Esophagus (tissue), 2 donors: ENCODE results near the gene SLC38A7. TPM values are rescaled to one million over a fixed set of nuclear protein-coding genes. Genes with fewer than 3 reads are reported as not detected.
A peak's percentile ranks its signal among the peaks of the same experiment; 100 is the strongest.

Experiments
- H3K27ac ChIP-seq, 2 donors: one replicate each; pipeline ENCODE4 v1.5.1; 2013; ENCODE audit warnings: low read depth in 2 of 2, mild to moderate bottlenecking in 2 of 2, inconsistent platforms in 1 of 2, low read length in 1 of 2, moderate library complexity in 1 of 2
- H3K27me3 ChIP-seq, 2 donors: one replicate each; pipeline ENCODE4 v1.6.1; 2013; ENCODE audit warnings: low read length in 2 of 2, control low read depth in 1 of 2, mild to moderate bottlenecking in 1 of 2; ENCODE audit not compliant: insufficient read depth in 2 of 2, control insufficient read depth in 1 of 2
- H3K36me3 ChIP-seq, 2 donors: one replicate each; pipeline ENCODE4 v1.6.1; 2013; ENCODE audit warnings: low read length in 1 of 2; ENCODE audit not compliant: control insufficient read depth in 2 of 2, insufficient read depth in 2 of 2
- H3K4me1 ChIP-seq, 2 donors: one replicate each; pipeline ENCODE4 v1.6.1; 2013; ENCODE audit warnings: low read length in 1 of 2; ENCODE audit not compliant: control insufficient read depth in 2 of 2, insufficient read depth in 2 of 2
- H3K4me3 ChIP-seq, 2 donors: one replicate each; pipeline ENCODE4 v1.5.1; 2013; ENCODE audit warnings: low read length in 2 of 2, mild to moderate bottlenecking in 2 of 2, low read depth in 1 of 2, moderate library complexity in 1 of 2
- H3K9me3 ChIP-seq, 2 donors: one replicate each; pipeline ENCODE4 v1.6.1; 2013; ENCODE audit warnings: mild to moderate bottlenecking in 2 of 2, low read depth in 1 of 2, low read length in 1 of 2, moderate library complexity in 1 of 2; ENCODE audit not compliant: control insufficient read depth in 2 of 2, insufficient read depth in 1 of 2
- WGBS, 2 donors: extraction: QIAGEN DNeasy Blood & Tissue Kit; methylation state at CpG; one replicate each; pipeline ENCODE4 v1.1.7; 2013; 5-methylcytosine and 5-hydroxymethylcytosine counted together
- polyA plus RNA-seq, 2 donors: library from polyadenylated mRNA; stranded (reverse); fragments of 200-250 nt; gene quantifications; one replicate each; pipeline ENCODE4 v1.2.3, GENCODE V29; 2013
- donor health status: healthy with polysubstance abuse.
- donor health status: Bipolar disorder and iron deficiency.

Gene SLC38A7
- polyA plus RNA-seq, 2 donors = 4.8 to 7.2 TPM

DNA sequence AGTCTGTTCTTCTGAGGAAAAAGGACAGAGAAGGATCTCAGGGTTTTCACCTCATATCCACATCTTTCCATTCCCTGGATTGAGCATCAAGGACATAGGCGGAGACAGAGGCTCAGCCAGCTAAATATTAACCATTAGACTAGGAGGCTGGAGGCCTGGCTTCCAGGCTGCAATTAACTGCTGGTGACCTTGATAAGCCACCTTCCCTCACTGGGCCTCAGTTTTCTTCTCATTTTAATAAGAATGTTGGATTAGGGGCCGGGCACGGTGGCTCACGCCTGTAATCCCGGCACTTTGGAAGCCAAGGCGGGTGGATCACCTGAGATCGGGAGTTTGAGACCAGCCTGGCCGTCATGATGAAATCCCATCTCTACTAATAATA is 29.4 kb downstream of the SLC38A7 start:
- Histone ChIP-seq H3K27me3 (no peaks in the 10 kb centered on the region), H3K36me3 (no peaks in the 10 kb centered on the region), H3K27ac (no peak overlapping the region), H3K4me1 (peaks cover 0 to 4% of the 10 kb centered on the region in 2 donors), H3K4me3 (no peak overlapping the region), H3K9me3 (no peaks in the 10 kb centered on the region)
- 78 to 90% methylated on average over 8 of the region's 8 CpGs for WGBS, 2 donors

- Histone ChIP-seq H3K4me1 (peaks cover 0 to 4% of the 10 kb centered on the region in 2 donors), H3K36me3 (no peaks in the 10 kb centered on the region), H3K4me3 (no peak overlapping the region), H3K27me3 (no peaks in the 10 kb centered on the region), H3K9me3 (no peaks in the 10 kb centered on the region), H3K27ac (no peak overlapping the region)
- WGBS, 2 donors = 77 to 82% methylated on average over 7 of the region's 7 CpGs
These were observed 29.9 kb downstream of the SLC38A7 start for GRCh38 chr16:58654560-58655214.

- Histone ChIP-seq H3K27ac (peak overlapping the region; percentile 1 to 64), H3K27me3 (no peaks in the 10 kb centered on the region), H3K36me3 (no peaks in the 10 kb centered on the region), H3K4me1 (peaks cover 0 to 4% of the 10 kb centered on the region in 2 donors), H3K4me3 (no peak overlapping the region), H3K9me3 (no peaks in the 10 kb centered on the region)
- WGBS, 2 donors = 43 to 52% methylated on average over 3 of the region's 3 CpGs
These were observed 31.8 kb downstream of the SLC38A7 start for GRCh38 chr16:58652741-58653140.

DNA sequence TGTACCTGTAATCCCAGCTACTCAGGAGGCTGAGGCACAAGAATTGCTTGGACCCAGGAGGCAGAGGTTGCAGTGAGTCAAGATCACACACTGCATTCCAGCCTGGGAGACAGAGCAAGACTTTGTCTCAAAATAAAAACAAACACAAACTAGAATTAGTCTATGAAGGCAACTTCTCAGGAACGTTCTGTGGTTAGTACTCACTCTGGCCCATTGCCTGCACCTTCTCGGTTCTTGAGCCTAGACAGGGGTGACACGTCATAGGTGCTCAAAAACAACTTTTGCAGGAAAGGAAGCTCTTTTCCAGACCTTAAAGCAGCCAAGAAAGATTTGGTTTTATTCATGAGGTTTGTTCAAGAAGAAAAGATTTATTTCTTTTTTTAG is 32.6 kb downstream of the SLC38A7 start:
- Histone ChIP-seq H3K4me3 (no peak overlapping the region), H3K4me1 (peaks cover 0 to 4% of the 10 kb centered on the region in 2 donors), H3K36me3 (no peaks in the 10 kb centered on the region), H3K27me3 (no peaks in the 10 kb centered on the region), H3K27ac (peak overlapping the region; percentile 78 to 94), H3K9me3 (no peaks in the 10 kb centered on the region)
- 52 to 64% methylated on average over 3 of the region's 3 CpGs for WGBS, 2 donors

GRCh38 chr16:58649707-58650106 is 34.9 kb downstream of the SLC38A7 start:
- H3K9me3 ChIP-seq = no peaks in the 10 kb centered on the region
- H3K27ac ChIP-seq = peak overlapping the region; percentile 11 to 52
- no peak overlapping the region for H3K4me3 ChIP-seq
- no peaks in the 10 kb centered on the region for H3K27me3 ChIP-seq
- 61 to 64% methylated on average over 3 of the region's 3 CpGs for WGBS, 2 donors
- no peaks in the 10 kb centered on the region for H3K36me3 ChIP-seq
- peaks cover 0 to 6% of the 10 kb centered on the region in 2 donors for H3K4me1 ChIP-seq

DNA sequence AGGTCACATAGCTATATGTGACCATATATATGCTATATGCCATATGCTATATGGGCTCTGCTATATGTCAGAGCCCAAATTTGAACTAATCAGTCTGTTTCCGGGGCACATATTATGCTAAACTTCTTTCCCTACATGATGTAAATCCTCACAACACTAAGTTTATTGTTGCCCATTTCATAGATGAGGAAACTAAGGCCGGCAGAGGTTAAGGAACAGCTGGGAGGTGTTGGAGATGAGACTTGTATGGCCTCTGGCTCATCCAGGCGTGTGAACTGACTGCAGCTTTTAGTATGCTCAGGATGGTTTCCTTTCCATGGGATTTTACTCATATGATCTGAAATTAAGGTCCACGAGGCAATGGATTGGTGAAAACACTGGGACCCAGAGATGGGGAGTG is 37.5 kb downstream of the SLC38A7 start:
- Histone ChIP-seq H3K36me3 (no peaks in the 10 kb centered on the region), H3K4me3 (no peak overlapping the region), H3K9me3 (no peaks in the 10 kb centered on the region), H3K4me1 (peaks cover 0 to 7% of the 10 kb centered on the region in 2 donors), H3K27ac (no peak overlapping the region), H3K27me3 (no peaks in the 10 kb centered on the region)
- 82 to 87% methylated on average over 4 of the region's 4 CpGs for whole genome bisulfite sequencing, 2 donors

GRCh38 chr16:58644765-58645487 is 39.6 kb downstream of the SLC38A7 start:
- H3K36me3 ChIP-seq = no peaks in the 10 kb centered on the region
- WGBS, 2 donors = 70 to 71% methylated on average over 8 of the region's 8 CpGs
- H3K4me1 ChIP-seq = peaks cover 0 to 7% of the 10 kb centered on the region in 2 donors

GRCh38 chr16:58644108-58644507 is 40.5 kb downstream of the SLC38A7 start:
- H3K27me3 ChIP-seq = no peaks in the 10 kb centered on the region
- H3K4me3 ChIP-seq = no peak overlapping the region
- H3K27ac ChIP-seq = peak overlapping the region; percentile 93 to 94
- 78 to 80% methylated on average over 5 of the region's 5 CpGs for WGBS, 2 donors
- H3K36me3 ChIP-seq = no peaks in the 10 kb centered on the region
- H3K9me3 ChIP-seq = no peaks in the 10 kb centered on the region
- H3K4me1 ChIP-seq = peaks cover 0 to 7% of the 10 kb centered on the region in 2 donors

More at GRCh38 chr16:58644765-58645487, 39.6 kb downstream of the SLC38A7 start:
- H3K27ac ChIP-seq = peak overlapping the region; percentile 93 to 94
- H3K9me3 ChIP-seq = no peaks in the 10 kb centered on the region
- H3K27me3 ChIP-seq = no peaks in the 10 kb centered on the region
- H3K4me3 ChIP-seq = no peak overlapping the region

DNA sequence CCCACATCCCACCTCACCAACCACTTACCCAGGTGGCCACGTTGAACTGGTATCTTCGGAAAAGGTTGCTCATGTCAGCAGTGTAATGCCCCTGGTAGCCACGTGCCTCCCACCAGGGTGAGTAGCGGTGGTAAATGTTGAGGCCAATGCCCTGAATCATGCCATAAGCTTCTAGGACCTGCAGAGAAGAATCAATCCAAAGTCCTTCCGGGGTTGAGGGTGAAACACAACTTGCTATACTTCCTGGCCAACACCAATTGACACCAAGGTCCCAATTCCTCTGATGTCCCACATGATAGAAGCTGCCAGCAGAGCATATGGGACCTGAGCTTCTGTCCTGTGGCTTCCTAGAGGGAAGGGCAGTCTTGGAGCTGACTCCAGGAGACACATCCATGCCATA is 43.6 kb downstream of the SLC38A7 start:
- Histone ChIP-seq H3K9me3 (no peaks in the 10 kb centered on the region), H3K4me1 (peaks cover 0 to 7% of the 10 kb centered on the region in 2 donors), H3K27me3 (no peaks in the 10 kb centered on the region), H3K36me3 (no peaks in the 10 kb centered on the region), H3K27ac (no peak overlapping the region), H3K4me3 (no peak overlapping the region)
- WGBS, 2 donors = 89 to 91% methylated on average over 5 of the region's 5 CpGs

DNA sequence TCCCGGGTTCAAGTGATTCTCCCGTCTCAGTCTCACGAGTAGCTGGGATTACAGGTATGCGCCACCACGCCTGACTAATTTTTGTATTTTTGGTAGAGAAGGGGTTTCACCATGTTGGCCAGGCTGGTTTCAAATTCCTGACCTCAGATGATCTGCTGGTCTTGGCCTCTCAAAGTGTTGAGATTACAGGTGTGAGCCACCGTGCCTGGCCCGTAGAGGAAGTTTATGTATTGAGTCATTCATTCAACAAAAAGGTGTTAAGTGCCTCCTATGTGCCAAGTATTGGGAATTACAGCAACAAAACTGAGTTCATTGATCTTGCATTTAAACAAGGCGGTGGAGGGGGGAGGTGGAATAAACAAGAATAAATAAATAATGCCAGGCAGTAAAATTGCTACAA is 44.7 kb downstream of the SLC38A7 start:
- Histone ChIP-seq H3K27me3 (no peaks in the 10 kb centered on the region), H3K4me1 (peaks cover 0 to 5% of the 10 kb centered on the region in 2 donors)

More for the DNA sequence above, 44.7 kb downstream of the SLC38A7 start:
- H3K4me3 ChIP-seq = no peak overlapping the region
- no peaks in the 10 kb centered on the region for H3K36me3 ChIP-seq
- WGBS, 2 donors = 79 to 80% methylated on average over 8 of the region's 8 CpGs
- H3K9me3 ChIP-seq = no peaks in the 10 kb centered on the region
- H3K27ac ChIP-seq = no peak overlapping the region
